Kidney (tissue), 14 donors: ENCODE data around the gene ATP11A. TPM values are rescaled to one million over a fixed set of nuclear protein-coding genes. Genes with fewer than 3 reads are reported as not detected.
"Not testable (repeated sequence)": the region's sequence is repeated elsewhere in the genome, so short reads cannot be mapped to it uniquely, and the experiment has no call there.

Experiments
- DNase-seq, 5 donors: peaks; one replicate each; pipeline ENCODE4 v3.0.0-alpha.2; 2013 to 2020
- FAIRE-seq: peaks from 2 replicates; lab custom pipeline; 2012; peaks lifted over from hg19 to GRCh38; lab: Jason Lieb, UNC
- H3K27ac ChIP-seq, 2 donors: one replicate each; pipeline ENCODE4 v1.7.0; 2013; ENCODE audit warnings: low read depth in 2 of 2, low read length in 2 of 2, inconsistent platforms in 1 of 2
- H3K27me3 ChIP-seq: one replicate; pipeline ENCODE4 v1.7.1; 2013; ENCODE audit warnings: low read length, inconsistent platforms; ENCODE audit not compliant: control insufficient read depth, insufficient read depth
- H3K36me3 ChIP-seq, 3 donors: one replicate each; pipeline versions ENCODE4 v1.7.0 to v1.7.1; 2013; ENCODE audit warnings: low read length in 3 of 3, control low read depth in 1 of 3, inconsistent platforms in 1 of 3; ENCODE audit not compliant: insufficient read depth in 3 of 3, control insufficient read depth in 2 of 3
- H3K4me1 ChIP-seq, 3 donors: one replicate each; pipeline versions ENCODE4 v1.7.0 to v1.7.1; 2013; ENCODE audit warnings: low read length in 3 of 3, inconsistent platforms in 1 of 3, low read depth in 1 of 3; ENCODE audit not compliant: control insufficient read depth in 2 of 3, insufficient read depth in 2 of 3
- H3K4me3 ChIP-seq, 3 donors: one replicate each; pipeline versions ENCODE4 v1.7.0 to v1.8.1; 2013; ENCODE audit warnings: low read length in 3 of 3, control low read depth in 1 of 3, inconsistent platforms in 1 of 3
- H3K9ac ChIP-seq, 3 donors: one replicate each; pipeline versions ENCODE4 v1.7.0 to v1.7.1; 2013; ENCODE audit warnings: low read length in 3 of 3, control low read depth in 1 of 3, inconsistent platforms in 1 of 3
- H3K9me3 ChIP-seq, 3 donors: one replicate each; pipeline versions ENCODE4 v1.7.0 to v1.7.1; 2013; ENCODE audit warnings: low read length in 3 of 3, control low read depth in 1 of 3, inconsistent platforms in 1 of 3; ENCODE audit not compliant: control insufficient read depth in 2 of 3, insufficient read depth in 1 of 3
- CTCF ChIP-seq: IDR thresholded peaks from 3 replicates; pipeline ENCODE4 v1.5.1; 2012; ENCODE audit warnings: mild to moderate bottlenecking, moderate library complexity, borderline replicate concordance; ENCODE audit not compliant: insufficient read depth; ENCODE audit errors: extremely low read depth
- intact Hi-C: fragments of 100-400 bp; cut with DNase I; formaldehyde crosslinking; loops from one replicate; pipeline ENCODE4 v1.11.1; 2022
- polyA plus RNA-seq: library from polyadenylated mRNA; stranded (reverse); fragments of 350-450 nt; fragmentation: Illumina TruSeq; extraction: RNeasy Lipid Tissue Mini Kit (QIAGEN cat#74804); gene quantifications from one replicate; pipeline ENCODE4 v1.2.3, GENCODE V29; 2014; ENCODE audit warnings: low read depth, low replicate concordance; ENCODE audit not compliant: insufficient read depth
- total RNA-seq: library from RNA; stranded (reverse); fragmentation: NEBNext Ultra II Directional; extraction: Animal tissue kit (Norgen Biotek cat#: 25700); gene quantifications from one replicate; pipeline ENCODE4 v1.2.1, GENCODE V29; 2021
- donor health status: control.
- donor health status: control.
- donor health status: control.
- donor health status: control.
- donor health status: control.
- donor health status: DM: yes; HTN: yes; CAD: no.
- donor health status: Normal renal cell carcinoma (clear cell type).

The ATP11A gene
- total and polyA plus RNA-seq, 2 donors from 2014 or later, result 4.9 to 212 TPM

GRCh38 chr13:112672651-112673284 lies 17.1 kb upstream of the ATP11A start:
- DNase-seq, result no peak

GRCh38 chr13:112674412-112675365 lies 15.1 kb upstream of the ATP11A start:
- no peak overlapping the region for H3K27ac ChIP-seq
- H3K9ac ChIP-seq, result no peak overlapping the region
- H3K4me1 ChIP-seq, result peaks cover 0 to 2% (median 0%) of the 10 kb centered on the region in 3 donors
- no peaks in the 10 kb centered on the region for H3K36me3 ChIP-seq
- DNase-seq (peak in 1 of 5 donors; percentile 43), FAIRE-seq (no peak)
- no peak overlapping the region for H3K4me3 ChIP-seq
- TF ChIP-seq CTCF, result no peak
- intact Hi-C loops, result no loop called here
- no peaks in the 10 kb centered on the region for H3K9me3 ChIP-seq
- H3K27me3 ChIP-seq, result no peaks in the 10 kb centered on the region

More at GRCh38 chr13:112672651-112673284, 17.1 kb upstream of the ATP11A start:
- no peak for TF ChIP-seq CTCF
- no peaks in the 10 kb centered on the region for H3K27me3 ChIP-seq
- peaks cover 0 to 2% (median 0%) of the 10 kb centered on the region in 3 donors for H3K4me1 ChIP-seq
- H3K9me3 ChIP-seq, result no peaks in the 10 kb centered on the region
- H3K4me3 ChIP-seq, result no peak overlapping the region
- FAIRE-seq, result no peak
- H3K36me3 ChIP-seq, result no peaks in the 10 kb centered on the region
- intact Hi-C loops, result no loop called here
- no peak overlapping the region for H3K27ac ChIP-seq
- H3K9ac ChIP-seq, result no peak overlapping the region

GRCh38 chr13:112675366-112675756 lies 14.5 kb upstream of the ATP11A start:
- intact Hi-C loops, result no loop called here
- peak in 1 of 5 donors; percentile 29 for DNase-seq
- Histone ChIP-seq H3K4me3 (no peak overlapping the region), H3K9ac (no peak overlapping the region), H3K36me3 (no peaks in the 10 kb centered on the region), H3K27ac (no peak overlapping the region), H3K9me3 (no peaks in the 10 kb centered on the region), H3K27me3 (no peaks in the 10 kb centered on the region), H3K4me1 (peaks cover 0 to 2% (median 0%) of the 10 kb centered on the region in 3 donors)
- no peak for FAIRE-seq
- no peak for TF ChIP-seq CTCF

- H3K9ac ChIP-seq, H3K27me3 ChIP-seq, H3K4me1 ChIP-seq, FAIRE-seq, H3K36me3 ChIP-seq, H3K27ac ChIP-seq, H3K4me3 ChIP-seq, DNase-seq, H3K9me3 ChIP-seq, intact Hi-C loops: not testable (repeated sequence)
Measured at GRCh38 chr13:112677421-112677962, 12.3 kb upstream of the ATP11A start.
